ENCODE data around the gene MRPL30.
"Not testable (repeated sequence)": the region's sequence is repeated elsewhere in the genome, so short reads cannot be mapped to it uniquely, and the experiment has no call there.

The MRPL30 gene

DNA sequence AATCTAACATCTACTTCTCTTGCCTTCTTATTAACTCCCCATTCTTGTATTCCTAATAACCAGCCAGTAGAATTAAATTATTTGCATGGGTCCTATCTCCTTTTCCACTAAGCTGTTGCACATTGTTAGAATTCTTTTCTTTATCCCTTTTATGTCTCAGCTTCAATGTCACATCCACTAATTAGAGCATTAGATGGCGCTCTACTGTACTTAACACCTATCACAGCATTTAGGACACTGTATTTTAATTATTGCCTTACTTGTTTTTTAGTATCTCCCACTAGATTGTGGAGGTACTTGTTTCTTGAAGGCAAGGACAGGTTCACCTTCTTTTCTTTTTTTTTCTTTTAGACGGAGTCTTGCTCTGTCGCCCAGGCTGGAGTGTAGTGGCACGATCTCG, 22.4 kb upstream of the MRPL30 start:
- no peak overlapping the region for H3K27ac Mint-ChIP-seq
- H3K27me3 Mint-ChIP-seq = no peaks in the 10 kb centered on the region
- no peaks in the 10 kb centered on the region for H3K9me3 Mint-ChIP-seq
- H3K4me3 Mint-ChIP-seq = no peak overlapping the region
- peaks cover 32% of the 10 kb centered on the region for H3K4me1 Mint-ChIP-seq
- DNase-seq (ENCODE audit: low spot score in 2 of 2) = no peak
- H3K36me3 Mint-ChIP-seq = peaks cover 16% of the 10 kb centered on the region
- ATAC-seq (ENCODE audit: low read depth) = no peak

GRCh38 chr2:99159594-99159993, 21.4 kb upstream of the MRPL30 start:
- Mint-ChIP-seq H3K4me1 (peaks cover 24% of the 10 kb centered on the region), H3K4me3 (no peak overlapping the region), H3K27me3 (no peaks in the 10 kb centered on the region), H3K36me3 (peaks cover 18% of the 10 kb centered on the region), H3K9me3 (no peaks in the 10 kb centered on the region), H3K27ac (peak overlapping the region; percentile 85)
- DNase-seq (ENCODE audit: low spot score in 2 of 2) (no peak), ATAC-seq (ENCODE audit: low read depth) (no peak)

DNA sequence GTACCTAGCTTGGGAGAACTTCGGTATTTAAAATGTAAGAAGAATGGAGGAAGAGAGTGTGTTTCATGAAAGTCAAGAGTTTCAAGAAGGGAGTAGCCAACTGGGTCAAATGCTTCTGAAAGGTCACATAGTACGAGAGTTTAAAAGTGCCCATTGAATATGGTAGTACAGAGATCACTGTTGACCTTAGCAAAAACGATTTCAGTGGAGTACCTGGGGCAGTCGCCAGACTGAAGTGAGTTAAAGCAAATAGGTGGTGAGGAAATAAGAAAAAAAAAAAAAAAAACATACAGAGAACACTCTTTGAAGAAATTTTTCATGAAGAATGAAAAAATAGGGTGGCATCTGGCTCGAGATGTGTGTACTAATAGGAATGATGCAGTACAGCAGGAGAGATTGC, 14.8 kb upstream of the MRPL30 start:
- H3K27me3 Mint-ChIP-seq = no peaks in the 10 kb centered on the region
- DNase-seq (ENCODE audit: low spot score in 2 of 2) = no peak
- H3K36me3 Mint-ChIP-seq = peaks cover 19% of the 10 kb centered on the region
- H3K27ac Mint-ChIP-seq = peak overlapping the region; percentile 49
- no peaks in the 10 kb centered on the region for H3K9me3 Mint-ChIP-seq
- H3K4me1 Mint-ChIP-seq = no peaks in the 10 kb centered on the region
- ATAC-seq (ENCODE audit: low read depth) = no peak
- H3K4me3 Mint-ChIP-seq = no peak overlapping the region

DNA sequence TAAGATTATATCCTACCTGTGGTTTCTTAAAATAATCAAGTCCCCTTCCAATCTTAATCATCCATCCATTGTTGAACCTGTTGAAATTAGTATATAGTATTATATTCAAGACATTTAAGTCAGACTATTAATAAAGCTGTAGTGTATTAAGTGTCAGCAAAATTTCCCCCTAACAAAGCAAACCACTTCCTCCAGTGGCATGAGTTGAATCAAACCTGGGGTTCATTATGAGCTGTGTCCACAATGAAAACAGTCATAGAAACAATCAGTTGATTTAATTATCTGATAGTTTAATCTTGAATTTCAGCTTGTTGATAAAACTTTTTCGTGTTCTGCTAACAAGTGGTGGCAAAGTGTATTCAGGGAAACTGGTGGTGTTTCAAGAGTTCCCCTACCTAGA, 11.4 kb upstream of the MRPL30 start:
- no peaks in the 10 kb centered on the region for H3K27me3 Mint-ChIP-seq
- DNase-seq (ENCODE audit: low spot score in 2 of 2) = no peak
- no peak overlapping the region for H3K4me3 Mint-ChIP-seq
- no peaks in the 10 kb centered on the region for H3K9me3 Mint-ChIP-seq
- ATAC-seq (ENCODE audit: low read depth) = no peak
- peaks cover 17% of the 10 kb centered on the region for H3K36me3 Mint-ChIP-seq
- no peak overlapping the region for H3K27ac Mint-ChIP-seq
- no peaks in the 10 kb centered on the region for H3K4me1 Mint-ChIP-seq

- Mint-ChIP-seq H3K36me3 (peaks cover 15% of the 10 kb centered on the region), H3K9me3 (no peaks in the 10 kb centered on the region), H3K27ac (no peak overlapping the region), H3K4me3 (no peak overlapping the region), H3K4me1 (peaks cover 5% of the 10 kb centered on the region), H3K27me3 (no peaks in the 10 kb centered on the region)
- DNase-seq (ENCODE audit: low spot score in 2 of 2) (no peak), ATAC-seq (ENCODE audit: low read depth) (no peak)
These were observed 9.4 kb upstream of the MRPL30 start for GRCh38 chr2:99171377-99172140.

GRCh38 chr2:99181624-99182000, 628 bp downstream of the MRPL30 start:
- Mint-ChIP-seq H3K4me1 (peaks cover 41% of the 10 kb centered on the region), H3K27me3 (no peaks in the 10 kb centered on the region), H3K36me3 (peaks cover 9% of the 10 kb centered on the region), H3K4me3 (peak overlapping the region; percentile 93), H3K9me3 (no peaks in the 10 kb centered on the region), H3K27ac (peak overlapping the region; percentile 98)
- no peak for DNase-seq (ENCODE audit: low spot score in 2 of 2)
- ATAC-seq (ENCODE audit: low read depth) = no peak

DNA sequence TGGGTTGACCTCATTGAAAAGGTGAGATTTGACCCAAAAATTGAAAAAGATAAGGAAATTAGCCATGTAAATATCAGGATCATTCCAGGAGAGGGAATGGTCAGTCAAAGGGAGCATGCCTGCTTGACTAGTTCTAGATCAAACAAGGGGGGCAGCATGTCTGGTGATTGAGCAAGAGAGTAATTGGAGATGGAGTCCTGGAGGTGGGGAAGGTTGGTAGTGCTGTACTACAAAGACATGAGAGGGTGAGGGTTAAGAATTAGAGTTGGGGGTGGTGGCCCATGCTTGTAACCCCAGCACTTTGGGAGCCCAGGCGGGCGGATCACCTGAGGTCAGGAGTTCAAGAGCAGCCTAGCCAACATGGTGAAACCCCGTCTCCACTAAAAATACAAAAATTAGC, 2.0 kb downstream of the MRPL30 start:
- Mint-ChIP-seq H3K36me3 (peaks cover 6% of the 10 kb centered on the region), H3K9me3 (no peaks in the 10 kb centered on the region), H3K27me3 (no peaks in the 10 kb centered on the region), H3K4me3 (no peak overlapping the region), H3K4me1 (peaks cover 33% of the 10 kb centered on the region), H3K27ac (peak overlapping the region; percentile 60)
- ATAC-seq (ENCODE audit: low read depth) (no peak), DNase-seq (ENCODE audit: low spot score in 2 of 2) (no peak)

GRCh38 chr2:99184811-99185210, 3.8 kb downstream of the MRPL30 start:
- Mint-ChIP-seq H3K4me1 (peaks cover 20% of the 10 kb centered on the region), H3K27ac (no peak overlapping the region), H3K27me3 (no peaks in the 10 kb centered on the region), H3K4me3 (no peak overlapping the region), H3K9me3 (no peaks in the 10 kb centered on the region), H3K36me3 (peaks cover 8% of the 10 kb centered on the region)
- no peak for DNase-seq (ENCODE audit: low spot score in 2 of 2)
- no peak for ATAC-seq (ENCODE audit: low read depth)

- Mint-ChIP-seq H3K27ac (no peak overlapping the region), H3K27me3 (no peaks in the 10 kb centered on the region), H3K4me3 (no peak overlapping the region), H3K4me1 (peaks cover 19% of the 10 kb centered on the region), H3K9me3 (no peaks in the 10 kb centered on the region), H3K36me3 (peaks cover 21% of the 10 kb centered on the region)
- DNase-seq (ENCODE audit: low spot score in 2 of 2) (no peak), ATAC-seq (ENCODE audit: low read depth) (no peak)
These were observed 6.0 kb downstream of the MRPL30 start for GRCh38 chr2:99187011-99187410.

DNA sequence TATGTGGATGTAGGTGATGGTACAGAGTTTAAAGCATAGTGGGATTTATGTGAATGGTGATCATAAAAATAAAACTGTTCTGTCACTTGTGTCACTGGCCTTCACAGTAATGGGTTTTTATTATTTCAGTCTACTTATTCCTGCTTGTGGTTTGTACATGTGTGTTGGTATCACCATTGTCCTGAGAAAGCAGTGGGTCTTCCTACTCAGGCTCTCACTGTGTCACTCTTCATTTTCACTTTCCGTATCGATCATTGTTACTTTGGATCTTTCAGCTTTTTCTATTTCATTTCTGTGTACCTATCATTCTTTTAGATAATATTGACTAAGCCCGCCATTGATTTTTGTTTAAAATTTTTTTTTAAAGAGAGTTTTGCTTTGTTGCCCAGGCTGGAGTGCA, 7.4 kb downstream of the MRPL30 start:
- DNase-seq (ENCODE audit: low spot score in 2 of 2) (no peak), ATAC-seq (ENCODE audit: low read depth) (no peak)
- Mint-ChIP-seq H3K4me3 (no peak overlapping the region), H3K9me3 (no peaks in the 10 kb centered on the region), H3K36me3 (peaks cover 30% of the 10 kb centered on the region), H3K4me1 (peaks cover 14% of the 10 kb centered on the region), H3K27me3 (no peaks in the 10 kb centered on the region), H3K27ac (no peak overlapping the region)

GRCh38 chr2:99190548-99190947, 9.6 kb downstream of the MRPL30 start:
- no peak for ATAC-seq (ENCODE audit: low read depth)
- H3K36me3 Mint-ChIP-seq = peaks cover 36% of the 10 kb centered on the region
- H3K4me3 Mint-ChIP-seq = no peak overlapping the region
- H3K27me3 Mint-ChIP-seq = no peaks in the 10 kb centered on the region
- H3K9me3 Mint-ChIP-seq = no peaks in the 10 kb centered on the region
- no peak for DNase-seq (ENCODE audit: low spot score in 2 of 2)
- H3K4me1 Mint-ChIP-seq = peaks cover 2% of the 10 kb centered on the region
- no peak overlapping the region for H3K27ac Mint-ChIP-seq

DNA sequence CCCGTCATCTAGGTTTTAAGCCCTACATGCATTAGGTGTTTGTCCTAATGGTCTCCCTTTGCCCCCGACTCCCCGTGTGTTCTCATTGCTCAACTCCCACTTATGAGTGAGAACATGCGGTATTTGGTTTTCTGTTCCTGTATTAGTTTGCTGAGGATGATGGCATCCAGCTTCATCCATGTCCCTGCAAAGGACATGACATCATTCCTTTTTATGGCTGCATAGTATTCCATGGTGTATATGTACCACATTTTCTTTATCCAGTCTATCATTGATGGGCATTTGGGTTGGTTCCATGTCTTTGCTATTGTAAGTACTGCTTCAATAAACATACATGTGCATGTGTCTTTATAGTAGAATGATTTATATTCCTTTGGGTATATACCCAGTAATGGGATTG, 11.4 kb downstream of the MRPL30 start:
- not testable (repeated sequence) for H3K4me1 Mint-ChIP-seq; H3K27ac Mint-ChIP-seq; H3K27me3 Mint-ChIP-seq; H3K4me3 Mint-ChIP-seq; DNase-seq (ENCODE audit: low spot score in 2 of 2); H3K9me3 Mint-ChIP-seq; ATAC-seq (ENCODE audit: low read depth)
- peaks cover 41% of the 10 kb centered on the region for H3K36me3 Mint-ChIP-seq

DNA sequence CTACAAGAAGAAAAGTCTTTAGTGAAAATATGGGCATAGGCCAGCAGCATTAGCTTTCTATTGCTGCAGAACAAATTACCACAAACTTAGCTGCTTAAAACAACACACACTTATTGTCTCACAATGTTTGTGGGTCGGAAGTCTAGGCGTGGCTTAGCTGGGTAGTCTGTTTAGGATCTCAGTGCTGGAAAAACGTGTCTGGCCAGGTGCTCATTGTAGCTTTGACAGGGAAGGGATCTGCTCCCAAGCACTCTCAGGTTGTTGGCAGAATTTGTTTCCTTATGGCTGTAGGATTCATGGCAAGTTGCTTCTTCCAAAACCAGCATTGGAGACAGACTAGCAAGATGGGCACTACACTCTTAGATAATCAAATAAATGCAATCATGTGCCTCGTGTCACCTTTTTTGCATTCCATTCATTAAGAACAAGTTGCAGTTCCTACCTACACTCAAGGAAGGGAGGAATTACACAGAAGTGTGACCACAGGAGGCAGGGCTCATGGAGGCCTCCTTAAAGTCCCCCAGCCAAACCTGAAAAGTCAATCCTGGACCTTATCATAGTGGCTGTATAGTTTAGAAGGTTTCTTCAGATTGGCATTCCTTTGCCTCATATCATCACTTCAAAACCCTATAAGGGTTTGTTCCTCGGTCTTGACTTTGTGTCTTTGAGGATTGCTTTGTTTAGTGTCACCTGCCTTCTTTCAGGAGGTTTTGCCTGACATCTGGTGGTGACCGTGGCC, 17.3 kb downstream of the MRPL30 start:
- Mint-ChIP-seq H3K9me3 (no peaks in the 10 kb centered on the region), H3K27ac (no peak overlapping the region), H3K4me1 (peaks cover 2% of the 10 kb centered on the region), H3K4me3 (no peak overlapping the region), H3K36me3 (peaks cover 19% of the 10 kb centered on the region), H3K27me3 (no peaks in the 10 kb centered on the region)
- no peak for ATAC-seq (ENCODE audit: low read depth)
- no peak for DNase-seq (ENCODE audit: low spot score in 2 of 2)

- H3K4me3 Mint-ChIP-seq = no peak overlapping the region
- peak overlapping the region; percentile 43 for H3K27ac Mint-ChIP-seq
- ATAC-seq (ENCODE audit: low read depth) (no peak), DNase-seq (ENCODE audit: low spot score in 2 of 2) (no peak)
- H3K27me3 Mint-ChIP-seq = no peaks in the 10 kb centered on the region
- peaks cover 15% of the 10 kb centered on the region for H3K36me3 Mint-ChIP-seq
- peaks cover 2% of the 10 kb centered on the region for H3K4me1 Mint-ChIP-seq
- peaks cover 3% of the 10 kb centered on the region for H3K9me3 Mint-ChIP-seq
These were observed 19.3 kb downstream of the MRPL30 start for GRCh38 chr2:99200076-99200800.

Measured in memory B cell (primary cell).